HepG2 (cell line): ENCODE data around the gene SKIDA1. TPM values are rescaled to one million over a fixed set of nuclear protein-coding genes. Genes with fewer than 3 reads are reported as not detected.
A peak's percentile ranks its signal among the peaks of the same experiment; 100 is the strongest.

Experiments
- CENPT ChIP-seq: sonication (generic); formaldehyde crosslinking; IDR thresholded peaks from 2 replicates; pipeline ENCODE4 v1.8.0; 2022; ENCODE audit warnings: low read depth, mild to moderate bottlenecking, moderate library complexity, missing genetic modification reagents
- CHCHD3 ChIP-seq: sonication (generic); formaldehyde crosslinking; IDR thresholded peaks from 2 replicates; pipeline ENCODE4 v1.8.0; 2022; ENCODE audit warnings: mild to moderate bottlenecking, missing genetic modification reagents, moderate library complexity
- CREB1 ChIP-seq, 2 experiments: fragments of 450-650 bp in 1 of 2; IDR thresholded peaks; 2 replicates each; pipeline ENCODE4 v1.6.1; 2016 to 2017; ENCODE audit warnings: control low read depth in 1 of 2, mild to moderate bottlenecking in 1 of 2, missing compliant biosample characterization in 1 of 2, missing genetic modification characterization in 1 of 2
- IRX3 ChIP-seq: sonication (generic); formaldehyde crosslinking; IDR thresholded peaks from 2 replicates; pipeline ENCODE4 v1.8.1; 2023; ENCODE audit warnings: mild to moderate bottlenecking, low read depth, missing genetic modification reagents, borderline replicate concordance
- KDM5B ChIP-seq: sonication (generic); formaldehyde crosslinking; IDR thresholded peaks from 2 replicates; pipeline ENCODE4 v1.4.0; 2020; ENCODE audit warnings: missing genetic modification reagents, mild to moderate bottlenecking, borderline replicate concordance
- NFKBIZ ChIP-seq: IDR thresholded peaks from 2 replicates; pipeline ENCODE4 v1.6.1; 2018; ENCODE audit warnings: missing genetic modification reagents, missing compliant biosample characterization
- RXRA ChIP-seq: sonication (generic); formaldehyde crosslinking; IDR thresholded peaks from 2 replicates; pipeline ENCODE4 v1.5.1; 2020; ENCODE audit warnings: missing genetic modification reagents
- TARDBP ChIP-seq: sonication (generic); formaldehyde crosslinking; IDR thresholded peaks from 2 replicates; pipeline ENCODE4 v1.8.0; 2022; ENCODE audit warnings: mild to moderate bottlenecking, missing genetic modification reagents
- TP53 ChIP-seq: sonication (generic); formaldehyde crosslinking; conservative IDR thresholded peaks from 2 replicates; pipeline ENCODE4 v1.4.0; 2020; ENCODE audit warnings: missing genetic modification reagents
- ZNF234 ChIP-seq: sonication (generic); formaldehyde crosslinking; conservative IDR thresholded peaks from 2 replicates; pipeline ENCODE4 v1.5.1; 2020; ENCODE audit warnings: mild to moderate bottlenecking, missing genetic modification reagents
- ZNF430 ChIP-seq: sonication (generic); formaldehyde crosslinking; IDR thresholded peaks from 2 replicates; pipeline ENCODE4 v1.9.0; 2021; ENCODE audit warnings: mild to moderate bottlenecking, missing genetic modification reagents
- ZNF761 ChIP-seq: sonication (generic); formaldehyde crosslinking; conservative IDR thresholded peaks from 2 replicates; pipeline ENCODE4 v1.4.0; 2020; ENCODE audit warnings: mild to moderate bottlenecking, missing genetic modification reagents
- ZNF878 ChIP-seq: sonication (generic); formaldehyde crosslinking; IDR thresholded peaks from 2 replicates; pipeline ENCODE4 v1.8.1; 2023; ENCODE audit warnings: mild to moderate bottlenecking, missing genetic modification reagents, moderate library complexity
- polyA plus RNA-seq, 8 experiments: library from polyadenylated mRNA; depleted of rRNA in 3 of 8; stranded (reverse) in 7 of 8; unstranded in 1 of 8; fragments of >200 nt; fragmentation: Illumina TruSeq in 4 of 8; extraction: Trizol in 4 of 8; gene quantifications; 2 replicates each; pipeline versions ENCODE4 v1.2.1 to v1.2.3, GENCODE V29; 2011 to 2016; ENCODE audit warnings: low read depth in 4 of 8, missing spikeins in 1 of 8, mixed read lengths in 1 of 8; ENCODE audit not compliant: insufficient read depth in 1 of 8
- total RNA-seq, 5 experiments: library from RNA; depleted of rRNA; stranded (reverse); fragments of >200 nt; fragmentation: Illumina TruSeq; extraction: Trizol; gene quantifications; 2 replicates each; pipeline ENCODE4 v1.2.3, GENCODE V29; 2016; ENCODE audit warnings: low read depth in 1 of 5
- TF ChIP-seq, protein P1 (sequence below): sonication (generic); formaldehyde crosslinking; IDR thresholded peaks from 2 replicates; pipeline ENCODE4 v1.4.0; 2020; ENCODE audit warnings: mild to moderate bottlenecking, low read depth, missing genetic modification reagents
- TF ChIP-seq, protein P2 (sequence below): sonication (generic); formaldehyde crosslinking; IDR thresholded peaks from 2 replicates; pipeline ENCODE4 v1.8.0; 2023; ENCODE audit warnings: mild to moderate bottlenecking, missing genetic modification reagents
- TF ChIP-seq, protein P3 (sequence below): sonication (generic); formaldehyde crosslinking; IDR thresholded peaks from 2 replicates; pipeline ENCODE4 v1.4.0; 2020; ENCODE audit warnings: mild to moderate bottlenecking, missing genetic modification reagents, borderline replicate concordance
- TF ChIP-seq, protein P4 (sequence below): sonication (generic); formaldehyde crosslinking; IDR thresholded peaks from 2 replicates; pipeline ENCODE4 v1.5.1; 2020; ENCODE audit warnings: missing genetic modification reagents, mild to moderate bottlenecking, borderline replicate concordance
- TF ChIP-seq, protein P5 (sequence below): sonication (generic); formaldehyde crosslinking; IDR thresholded peaks from 2 replicates; pipeline ENCODE4 v1.4.0; 2020; ENCODE audit warnings: mild to moderate bottlenecking, missing genetic modification reagents

SKIDA1 gene
- total and polyA plus RNA-seq, 2 of the 13 experiments (the other 11 are each of a cell fraction or from before 2014, with no cell fraction given), result 0.73 to 1.5 TPM

DNA sequence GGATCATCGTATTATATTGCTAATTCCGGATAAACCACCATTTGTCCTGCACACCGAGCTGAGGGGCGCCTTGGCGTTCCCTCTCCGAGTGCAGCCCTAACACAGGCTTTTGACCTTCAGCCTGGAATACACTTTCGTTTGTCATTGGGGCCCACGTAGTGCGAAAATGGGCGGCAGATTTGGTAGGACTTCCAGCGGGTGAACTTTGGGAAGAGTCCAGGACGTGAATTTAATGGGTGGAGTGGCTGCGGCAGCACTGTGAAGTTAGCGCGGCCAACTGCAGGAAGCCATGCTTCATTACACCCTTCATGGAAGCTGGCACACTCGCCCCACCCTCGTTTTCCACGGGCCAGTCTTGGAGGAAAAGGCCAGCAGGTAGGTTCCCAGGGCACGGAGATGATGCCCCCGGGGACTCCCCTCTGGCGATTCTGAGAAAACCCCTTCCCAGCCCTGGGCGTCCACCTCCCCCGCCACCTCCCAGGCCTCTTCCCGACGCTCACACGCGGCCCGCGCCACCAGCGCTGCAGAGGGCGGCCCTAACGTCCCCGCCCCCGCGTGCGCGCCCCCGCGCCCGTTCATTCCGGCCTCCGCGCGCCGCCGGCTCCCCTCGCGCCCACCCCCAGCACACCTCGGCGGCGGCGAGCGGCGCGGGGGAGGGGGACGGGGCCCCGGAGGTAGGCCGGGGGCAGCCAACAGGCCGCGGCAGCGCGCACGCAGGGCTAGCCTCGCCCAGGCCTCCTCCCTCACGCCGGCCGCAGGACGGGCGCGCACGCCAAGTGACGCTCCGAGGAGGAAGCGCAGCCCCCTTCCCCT lies 8.2 kb upstream of the SKIDA1 start, which contains the start of gene MLLT10 (continued):
- TF ChIP-seq, protein P1, sequence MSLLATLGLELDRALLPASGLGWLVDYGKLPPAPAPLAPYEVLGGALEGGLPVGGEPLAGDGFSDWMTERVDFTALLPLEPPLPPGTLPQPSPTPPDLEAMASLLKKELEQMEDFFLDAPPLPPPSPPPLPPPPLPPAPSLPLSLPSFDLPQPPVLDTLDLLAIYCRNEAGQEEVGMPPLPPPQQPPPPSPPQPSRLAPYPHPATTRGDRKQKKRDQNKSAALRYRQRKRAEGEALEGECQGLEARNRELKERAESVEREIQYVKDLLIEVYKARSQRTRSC (CRISPR knock-in tag), result peak; percentile 84; the same call in 1 of the 2 replicates
- TF ChIP-seq TP53 (no peak; the same call in 1 of the 2 replicates), ZNF430 (CRISPR knock-in tag) (peak; percentile 94), CENPT (CRISPR knock-in tag) (0 out of 2 replicates have a peak, but pooled peaks have one; percentile 43), IRX3 (peak; percentile 79), NFKBIZ (CRISPR knock-in tag) (peak; percentile 72), RXRA (peak; percentile 88), CHCHD3 (CRISPR knock-in tag) (no peak), KDM5B (CRISPR knock-in tag) (peak; percentile 85), TARDBP (CRISPR knock-in tag) (peak; percentile 76; the same call in 1 of the 2 replicates), CREB1 (IDR thresholded peaks at IDR 0.05) (no peak; the same call in 1 of the 2 replicates), CREB1 (CRISPR knock-in tag; IDR thresholded peaks at IDR 0.05) (no peak), ZNF878 (CRISPR knock-in tag) (no peak), ZNF761 (CRISPR knock-in tag) (no peak; the same call in none of the 2 replicates), ZNF234 (CRISPR knock-in tag) (0 out of 2 replicates have a peak, but pooled peaks have one; percentile 45)
- TF ChIP-seq, protein P2, sequence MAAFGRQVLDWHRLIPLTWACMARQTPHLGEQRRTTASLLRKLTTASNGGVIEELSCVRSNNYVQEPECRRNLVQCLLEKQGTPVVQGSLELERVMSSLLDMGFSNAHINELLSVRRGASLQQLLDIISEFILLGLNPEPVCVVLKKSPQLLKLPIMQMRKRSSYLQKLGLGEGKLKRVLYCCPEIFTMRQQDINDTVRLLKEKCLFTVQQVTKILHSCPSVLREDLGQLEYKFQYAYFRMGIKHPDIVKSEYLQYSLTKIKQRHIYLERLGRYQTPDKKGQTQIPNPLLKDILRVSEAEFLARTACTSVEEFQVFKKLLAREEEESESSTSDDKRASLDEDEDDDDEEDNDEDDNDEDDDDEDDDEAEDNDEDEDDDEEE (CRISPR knock-in tag), result no peak
- TF ChIP-seq, protein P3, sequence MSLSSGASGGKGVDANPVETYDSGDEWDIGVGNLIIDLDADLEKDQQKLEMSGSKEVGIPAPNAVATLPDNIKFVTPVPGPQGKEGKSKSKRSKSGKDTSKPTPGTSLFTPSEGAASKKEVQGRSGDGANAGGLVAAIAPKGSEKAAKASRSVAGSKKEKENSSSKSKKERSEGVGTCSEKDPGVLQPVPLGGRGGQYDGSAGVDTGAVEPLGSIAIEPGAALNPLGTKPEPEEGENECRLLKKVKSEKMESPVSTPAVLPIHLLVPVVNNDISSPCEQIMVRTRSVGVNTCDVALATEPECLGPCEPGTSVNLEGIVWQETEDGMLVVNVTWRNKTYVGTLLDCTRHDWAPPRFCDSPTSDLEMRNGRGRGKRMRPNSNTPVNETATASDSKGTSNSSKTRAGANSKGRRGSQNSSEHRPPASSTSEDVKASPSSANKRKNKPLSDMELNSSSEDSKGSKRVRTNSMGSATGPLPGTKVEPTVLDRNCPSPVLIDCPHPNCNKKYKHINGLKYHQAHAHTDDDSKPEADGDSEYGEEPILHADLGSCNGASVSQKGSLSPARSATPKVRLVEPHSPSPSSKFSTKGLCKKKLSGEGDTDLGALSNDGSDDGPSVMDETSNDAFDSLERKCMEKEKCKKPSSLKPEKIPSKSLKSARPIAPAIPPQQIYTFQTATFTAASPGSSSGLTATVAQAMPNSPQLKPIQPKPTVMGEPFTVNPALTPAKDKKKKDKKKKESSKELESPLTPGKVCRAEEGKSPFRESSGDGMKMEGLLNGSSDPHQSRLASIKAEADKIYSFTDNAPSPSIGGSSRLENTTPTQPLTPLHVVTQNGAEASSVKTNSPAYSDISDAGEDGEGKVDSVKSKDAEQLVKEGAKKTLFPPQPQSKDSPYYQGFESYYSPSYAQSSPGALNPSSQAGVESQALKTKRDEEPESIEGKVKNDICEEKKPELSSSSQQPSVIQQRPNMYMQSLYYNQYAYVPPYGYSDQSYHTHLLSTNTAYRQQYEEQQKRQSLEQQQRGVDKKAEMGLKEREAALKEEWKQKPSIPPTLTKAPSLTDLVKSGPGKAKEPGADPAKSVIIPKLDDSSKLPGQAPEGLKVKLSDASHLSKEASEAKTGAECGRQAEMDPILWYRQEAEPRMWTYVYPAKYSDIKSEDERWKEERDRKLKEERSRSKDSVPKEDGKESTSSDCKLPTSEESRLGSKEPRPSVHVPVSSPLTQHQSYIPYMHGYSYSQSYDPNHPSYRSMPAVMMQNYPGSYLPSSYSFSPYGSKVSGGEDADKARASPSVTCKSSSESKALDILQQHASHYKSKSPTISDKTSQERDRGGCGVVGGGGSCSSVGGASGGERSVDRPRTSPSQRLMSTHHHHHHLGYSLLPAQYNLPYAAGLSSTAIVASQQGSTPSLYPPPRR (CRISPR knock-in tag), result peak; percentile 68; the same call in 1 of the 2 replicates
- TF ChIP-seq, protein P4, sequence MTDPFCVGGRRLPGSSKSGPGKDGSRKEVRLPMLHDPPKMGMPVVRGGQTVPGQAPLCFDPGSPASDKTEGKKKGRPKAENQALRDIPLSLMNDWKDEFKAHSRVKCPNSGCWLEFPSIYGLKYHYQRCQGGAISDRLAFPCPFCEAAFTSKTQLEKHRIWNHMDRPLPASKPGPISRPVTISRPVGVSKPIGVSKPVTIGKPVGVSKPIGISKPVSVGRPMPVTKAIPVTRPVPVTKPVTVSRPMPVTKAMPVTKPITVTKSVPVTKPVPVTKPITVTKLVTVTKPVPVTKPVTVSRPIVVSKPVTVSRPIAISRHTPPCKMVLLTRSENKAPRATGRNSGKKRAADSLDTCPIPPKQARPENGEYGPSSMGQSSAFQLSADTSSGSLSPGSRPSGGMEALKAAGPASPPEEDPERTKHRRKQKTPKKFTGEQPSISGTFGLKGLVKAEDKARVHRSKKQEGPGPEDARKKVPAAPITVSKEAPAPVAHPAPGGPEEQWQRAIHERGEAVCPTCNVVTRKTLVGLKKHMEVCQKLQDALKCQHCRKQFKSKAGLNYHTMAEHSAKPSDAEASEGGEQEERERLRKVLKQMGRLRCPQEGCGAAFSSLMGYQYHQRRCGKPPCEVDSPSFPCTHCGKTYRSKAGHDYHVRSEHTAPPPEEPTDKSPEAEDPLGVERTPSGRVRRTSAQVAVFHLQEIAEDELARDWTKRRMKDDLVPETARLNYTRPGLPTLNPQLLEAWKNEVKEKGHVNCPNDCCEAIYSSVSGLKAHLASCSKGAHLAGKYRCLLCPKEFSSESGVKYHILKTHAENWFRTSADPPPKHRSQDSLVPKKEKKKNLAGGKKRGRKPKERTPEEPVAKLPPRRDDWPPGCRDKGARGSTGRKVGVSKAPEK, result peak; percentile 51; the same call in 1 of the 2 replicates
- TF ChIP-seq, protein P5, sequence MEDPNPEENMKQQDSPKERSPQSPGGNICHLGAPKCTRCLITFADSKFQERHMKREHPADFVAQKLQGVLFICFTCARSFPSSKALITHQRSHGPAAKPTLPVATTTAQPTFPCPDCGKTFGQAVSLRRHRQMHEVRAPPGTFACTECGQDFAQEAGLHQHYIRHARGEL (CRISPR knock-in tag), result no peak
